Medulla oblongata (tissue), 1 donor: Measurements from ENCODE around the gene CHST15.

Source experiments
- DNase-seq: peaks from one replicate; pipeline ENCODE4 v3.0.0-alpha.2; 2015; ENCODE audit errors: extremely low spot score

CHST15 gene

GRCh38 chr10:123998197-123999141, 94.9 kb downstream of the CHST15 start:
- DNase-seq = no peak

- peak; percentile 34 for DNase-seq
Measured at GRCh38 chr10:123997486-123998196, 95.8 kb downstream of the CHST15 start.

DNA sequence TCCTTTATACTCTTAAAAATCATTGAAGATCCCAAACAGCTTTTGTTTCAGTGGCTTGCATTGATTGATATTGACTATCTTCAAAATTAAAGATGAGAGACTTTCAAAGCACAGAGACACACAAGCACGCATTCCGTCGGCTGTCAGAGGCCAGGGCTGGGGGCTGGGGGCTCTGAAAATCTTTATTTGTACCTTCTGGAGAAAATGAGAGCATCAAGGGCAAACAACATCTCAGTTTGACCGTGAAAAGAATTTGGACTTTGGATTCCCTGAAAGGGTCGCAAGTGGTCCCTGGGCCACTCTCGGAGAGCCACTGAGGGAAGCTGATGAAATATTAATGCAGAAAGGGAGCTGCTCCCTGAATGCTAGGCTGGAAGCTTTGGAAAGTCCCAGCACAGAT, 96.4 kb downstream of the CHST15 start:
- DNase-seq = no peak

GRCh38 chr10:123996302-123996701, 97.1 kb downstream of the CHST15 start:
- DNase-seq = no peak

GRCh38 chr10:123995461-123996131, 97.8 kb downstream of the CHST15 start:
- peak; percentile 33 for DNase-seq

GRCh38 chr10:123995082-123995460, 98.3 kb downstream of the CHST15 start:
- no peak for DNase-seq

DNA sequence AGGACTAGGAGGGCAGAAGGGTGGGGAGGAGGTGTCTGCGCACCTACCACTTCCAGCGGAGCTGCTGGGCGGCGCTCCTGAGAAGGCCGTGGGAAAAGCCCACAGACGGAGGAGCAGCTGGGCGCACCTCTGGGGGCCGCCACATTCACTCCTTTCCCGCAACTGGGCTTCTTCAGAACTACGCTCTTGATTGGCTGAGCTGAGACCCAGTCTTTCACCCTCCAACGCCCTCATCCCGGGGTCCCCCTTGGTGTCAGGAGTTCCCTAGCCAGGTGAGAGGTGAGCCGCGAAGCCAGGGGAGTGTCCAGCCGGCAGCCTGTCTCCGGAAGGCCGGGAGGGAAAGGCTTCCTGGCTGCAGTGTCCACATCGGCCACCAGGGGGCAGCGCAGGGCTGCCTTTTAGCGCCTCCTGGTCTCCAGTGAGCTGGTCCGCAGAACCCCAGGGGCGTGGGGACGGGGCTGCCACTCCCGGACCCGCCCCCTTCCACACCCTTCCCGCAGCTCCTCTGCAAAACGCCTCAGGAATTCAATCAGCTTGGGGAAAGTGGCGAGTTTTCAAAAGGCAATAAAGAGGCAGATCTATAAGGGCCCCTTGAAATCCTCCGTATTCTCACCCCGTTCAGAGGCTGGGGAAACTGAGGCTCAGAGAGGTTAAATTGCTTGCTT, 98.8 kb downstream of the CHST15 start:
- peak; percentile 86 for DNase-seq

DNA sequence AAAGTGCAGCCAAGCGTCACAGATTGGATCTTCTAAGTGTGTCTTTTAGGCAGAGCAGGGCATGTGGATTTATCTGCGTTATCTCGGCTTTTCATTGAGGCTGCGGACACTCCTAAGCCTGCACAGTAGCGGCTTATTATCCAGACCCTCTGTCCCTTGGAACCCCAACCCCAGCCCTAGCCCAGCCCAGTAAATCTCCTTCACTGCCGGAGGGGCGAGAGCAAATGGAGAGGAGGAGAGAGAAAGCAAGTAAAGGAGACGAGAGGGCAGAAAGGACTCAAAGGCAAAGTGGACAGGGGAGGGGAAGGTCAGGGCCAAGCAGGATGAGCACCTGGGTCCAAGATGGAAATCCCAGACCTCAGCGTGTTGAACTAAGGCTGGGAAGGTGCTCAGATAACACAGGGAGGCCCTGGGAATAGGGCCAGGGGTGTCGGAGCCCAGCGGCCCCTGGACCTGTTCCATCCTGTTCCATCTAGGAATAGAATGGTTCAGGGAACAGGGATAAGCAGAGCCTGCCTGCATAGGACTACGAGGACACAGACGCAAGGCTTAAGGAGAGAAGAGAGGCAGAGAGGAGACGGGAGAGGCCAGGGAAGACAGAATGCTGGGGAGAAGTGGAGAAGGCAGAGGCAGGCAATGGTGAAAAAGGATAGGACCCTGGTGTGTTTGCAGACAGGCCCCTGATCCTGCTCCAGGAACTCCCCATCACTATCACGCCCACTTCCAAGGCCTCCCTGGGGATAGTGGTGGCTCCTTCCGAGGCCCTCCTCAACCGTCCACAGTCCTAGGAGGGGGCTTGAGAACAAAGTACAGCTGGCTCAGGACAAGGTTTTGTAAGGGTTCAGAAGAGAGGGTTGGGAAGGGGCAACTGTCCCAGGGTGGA, 99.6 kb downstream of the CHST15 start:
- DNase-seq = no peak

DNA sequence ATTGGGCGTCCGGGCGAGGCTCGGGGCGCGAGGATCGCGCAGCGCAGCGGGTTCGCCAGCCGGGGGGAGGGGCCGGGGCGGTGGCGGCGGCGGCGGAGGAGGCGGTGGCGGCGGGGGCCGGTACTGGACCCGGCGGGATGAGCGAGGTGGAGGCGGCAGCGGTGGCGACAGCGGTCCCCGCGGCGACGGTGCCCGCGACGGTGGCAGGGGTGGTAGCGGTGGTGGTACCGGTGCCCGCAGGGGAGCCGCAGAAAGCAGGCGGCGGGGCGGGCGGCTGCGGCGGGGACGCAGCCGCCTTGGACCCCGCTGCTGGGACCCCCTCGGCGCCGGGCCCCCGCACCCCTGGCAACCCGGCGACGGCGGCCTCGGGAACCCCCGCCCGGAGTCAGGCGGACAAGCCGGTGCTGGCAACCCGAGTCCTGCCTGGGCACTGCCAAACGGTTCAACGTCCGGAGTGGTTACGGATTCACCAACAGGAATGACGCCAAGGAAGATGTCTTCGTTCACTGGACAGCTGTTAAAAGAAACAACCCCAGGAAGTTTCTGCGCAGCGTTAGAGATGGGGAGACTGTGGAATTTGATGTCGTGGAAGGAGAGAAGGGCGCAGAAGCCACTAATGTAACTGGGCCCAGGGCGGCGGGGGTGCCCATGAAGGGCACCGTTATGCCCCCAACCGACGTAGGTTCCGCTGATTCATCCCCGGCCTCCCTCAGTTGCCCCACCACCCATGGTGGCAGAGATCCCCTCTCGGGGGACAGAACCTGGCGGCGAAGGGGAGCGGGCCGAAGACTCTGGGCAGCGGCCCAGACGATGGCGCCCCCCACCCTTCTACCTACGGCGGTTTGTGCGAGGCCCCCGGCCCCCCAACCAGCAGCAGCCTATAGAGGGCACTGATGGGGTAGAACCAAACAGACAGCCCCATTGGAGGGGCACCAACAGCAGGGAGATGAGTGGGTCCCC, 101.5 kb downstream of the CHST15 start:
- DNase-seq = no peak

GRCh38 chr10:123990889-123991288, 102.5 kb downstream of the CHST15 start:
- no peak for DNase-seq

GRCh38 chr10:123988694-123989093, 104.7 kb downstream of the CHST15 start:
- no peak for DNase-seq

DNA sequence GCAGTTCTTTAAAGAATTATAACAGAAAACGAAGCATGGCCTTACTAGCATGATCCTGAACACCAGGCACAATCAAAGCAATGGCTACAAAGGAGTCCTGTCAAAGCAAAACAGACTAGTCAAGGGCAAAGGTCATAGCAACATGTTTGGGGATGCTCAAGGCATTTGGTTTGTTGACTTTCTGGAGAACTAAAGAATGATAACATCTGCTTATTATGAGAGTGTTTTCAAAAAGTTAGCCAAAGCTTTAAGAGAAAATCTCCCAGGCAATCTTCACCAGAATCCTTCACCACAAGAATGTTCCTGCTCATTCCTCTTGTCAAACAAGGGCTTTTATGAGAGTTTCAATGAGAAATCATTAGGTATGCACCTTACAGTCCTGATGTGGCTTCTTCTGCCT, 106.7 kb downstream of the CHST15 start:
- DNase-seq = no peak

DNA sequence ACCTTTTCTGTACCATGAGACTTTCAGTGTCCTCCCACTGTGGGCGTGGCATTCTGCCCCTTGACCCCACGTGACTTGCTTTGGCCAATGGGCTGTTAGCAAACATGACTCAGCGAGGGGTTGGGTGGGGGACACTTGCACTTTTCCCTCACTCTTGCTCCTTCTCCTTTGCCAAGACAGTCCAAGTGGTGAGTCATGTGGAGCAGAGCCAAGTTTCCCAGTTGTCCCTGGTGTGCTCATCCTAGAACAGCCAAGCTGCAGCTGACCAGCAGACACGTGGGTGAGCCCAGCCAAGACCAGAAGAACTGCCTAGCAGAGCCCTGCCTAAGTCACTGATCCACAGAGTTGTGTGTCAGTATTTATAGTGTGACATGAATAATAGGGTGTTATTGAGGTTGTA, 119.0 kb downstream of the CHST15 start:
- DNase-seq = no peak

DNA sequence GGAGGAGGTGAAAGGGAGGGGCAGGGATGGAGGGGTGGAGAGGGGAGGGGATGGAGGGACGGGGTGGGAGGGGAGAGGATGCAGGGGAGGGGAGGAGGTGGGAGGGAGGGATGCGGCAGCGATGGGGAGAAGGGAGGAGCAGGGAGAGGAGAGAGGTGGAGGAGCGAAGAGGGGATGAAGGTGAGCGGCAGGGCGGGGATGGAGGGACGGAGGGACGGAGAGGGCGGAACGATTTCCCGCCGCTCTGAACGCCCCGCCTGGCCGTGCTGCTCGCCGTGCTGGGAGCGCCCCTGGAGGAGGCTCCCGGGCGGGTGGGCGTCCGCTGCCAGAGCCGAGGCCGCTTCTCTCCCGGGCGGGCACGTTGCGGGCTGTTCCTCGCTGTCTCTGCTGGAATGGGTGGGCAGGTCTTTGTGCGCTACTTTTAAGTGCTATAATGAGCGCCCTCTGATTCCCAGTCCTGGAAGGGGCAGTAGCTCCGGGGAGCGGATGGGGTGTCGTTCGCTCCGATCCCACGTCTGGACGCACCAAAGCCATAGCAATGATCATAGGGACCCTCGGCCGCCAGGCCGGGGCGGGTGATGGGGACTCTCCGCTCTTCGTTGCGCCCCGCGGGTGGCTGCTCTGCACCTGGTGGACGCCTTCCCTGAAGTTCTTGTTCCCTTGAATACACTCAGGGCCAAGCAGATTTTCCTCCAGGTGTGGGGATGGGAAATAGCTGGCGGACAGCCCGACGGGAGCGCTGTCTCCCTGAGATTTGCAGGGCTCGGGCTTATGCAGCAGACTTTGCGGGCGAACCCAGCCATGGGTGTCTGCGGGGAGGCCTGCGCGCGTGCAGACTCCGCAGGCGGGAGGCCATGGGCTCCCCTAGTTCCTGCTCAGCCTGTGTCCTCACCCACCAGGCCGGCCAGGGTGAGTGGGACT, 120.7 kb downstream of the CHST15 start:
- no peak for DNase-seq

GRCh38 chr10:123970927-123971286, 122.5 kb downstream of the CHST15 start:
- no peak for DNase-seq

DNA sequence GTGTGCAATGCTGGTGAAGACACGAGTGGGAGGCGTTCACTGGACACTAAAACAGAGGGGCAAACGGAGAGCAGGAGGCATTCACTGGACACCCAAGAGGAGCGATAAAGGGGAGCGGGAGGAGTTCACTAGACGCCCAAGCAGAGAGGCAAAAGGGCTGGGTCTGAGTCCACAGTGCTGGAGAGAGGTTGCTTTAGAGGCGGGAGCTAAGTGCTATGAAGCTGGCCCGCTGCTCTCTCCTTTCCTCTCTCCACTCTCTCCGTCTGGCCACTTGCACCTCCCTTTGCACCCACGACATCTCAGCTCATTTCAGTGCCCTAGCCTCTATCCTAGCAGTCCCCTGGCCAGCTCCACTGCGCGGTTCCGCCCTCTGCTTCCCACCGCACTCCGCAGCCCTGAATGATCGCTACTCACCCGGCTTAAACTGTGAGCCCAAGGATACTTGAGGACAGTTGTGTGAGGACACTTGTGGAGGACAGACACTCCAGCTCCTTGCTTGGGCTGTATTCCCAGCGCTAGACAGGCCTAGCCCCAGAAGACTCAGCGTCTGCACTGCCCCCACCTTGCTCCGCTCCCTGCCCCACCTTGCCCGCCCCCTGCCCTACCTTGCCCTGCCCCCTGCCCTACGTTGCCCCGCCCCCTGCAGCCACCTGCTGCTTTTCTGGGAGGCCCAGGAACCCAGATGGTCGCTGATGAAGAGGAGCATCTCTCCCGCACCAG, 123.0 kb downstream of the CHST15 start:
- no peak for DNase-seq

DNA sequence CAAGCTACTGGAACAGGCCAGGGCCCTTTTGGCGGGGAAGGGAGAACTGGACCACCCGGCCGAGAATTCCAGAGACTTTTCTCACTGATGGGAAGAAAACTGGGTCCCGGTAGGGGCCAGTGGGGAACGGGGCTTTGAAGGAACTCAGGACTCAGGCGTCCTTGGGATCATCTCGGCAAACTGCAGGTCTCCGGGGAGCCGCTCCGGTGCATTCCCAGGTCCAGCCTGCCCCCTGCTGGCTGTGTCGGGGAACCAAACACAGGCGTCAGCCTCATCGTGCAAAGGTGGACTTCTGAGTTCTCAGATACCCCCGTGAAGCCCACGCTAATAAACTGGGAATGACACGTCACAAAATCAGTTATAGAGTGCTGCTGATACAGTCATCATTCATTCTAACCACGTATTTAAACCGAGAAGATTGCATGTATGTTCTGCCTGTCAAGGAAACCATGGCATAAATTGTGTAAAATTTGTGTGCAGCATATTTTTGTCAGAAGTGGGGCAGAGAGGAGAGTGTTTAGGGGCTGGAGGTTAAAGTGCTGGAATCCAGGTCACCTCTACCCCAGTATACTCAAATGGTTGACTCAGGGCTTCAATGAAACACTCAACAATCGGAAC, 125.7 kb downstream of the CHST15 start:
- peak; percentile 74 for DNase-seq

DNA sequence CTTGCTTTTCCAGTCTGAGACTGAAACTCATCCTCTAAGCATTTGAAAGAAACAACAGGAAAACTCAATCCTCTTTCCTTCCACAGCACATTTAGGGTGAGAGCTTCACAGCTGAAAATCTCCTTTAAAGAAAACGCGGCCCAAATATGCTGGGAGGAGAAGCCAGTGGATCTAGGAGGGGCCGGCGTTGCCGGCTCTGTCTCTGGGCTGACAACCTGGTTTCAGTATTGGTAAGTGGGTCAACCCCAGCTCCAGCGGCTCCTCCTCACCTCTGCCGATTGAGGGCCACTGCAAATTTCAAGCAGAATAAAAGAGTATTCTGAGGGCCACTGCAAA, 126.5 kb downstream of the CHST15 start:
- no peak for DNase-seq
